Prostate gland (tissue), 2 donors: ENCODE measurements around the gene NOP16.

ENCODE experiments used
- CTCF ChIP-seq, 4 experiments: fragments of 200-600 bp in 2 of 4; fragments of 450-650 bp in 2 of 4; sonication (generic) in 2 of 4; IDR thresholded peaks; 1 replicate in 3 of 4; 2 replicates in 1 of 4; pipeline ENCODE4 v1.5.1; 2016 to 2019; ENCODE audit warnings: antibody characterized with exemption in 4 of 4, mild to moderate bottlenecking in 2 of 4, moderate library complexity in 2 of 4
- POLR2A ChIP-seq: fragments of 450-650 bp; IDR thresholded peaks from one replicate; pipeline ENCODE4 v1.6.1; 2016; ENCODE audit warnings: antibody characterized with exemption, mild to moderate bottlenecking
- POLR2AphosphoS5 ChIP-seq: sonication (generic); formaldehyde crosslinking; IDR thresholded peaks from one replicate; pipeline ENCODE4 v1.6.1; 2017; ENCODE audit warnings: antibody characterized with exemption

- TF ChIP-seq CTCF (IDR thresholded peaks at IDR 0.05) = no peak
- no peak for TF ChIP-seq POLR2A
- TF ChIP-seq POLR2AphosphoS5 = no peak
Observed at GRCh38 chr5:176408590-176408989, 20.2 kb upstream of the NOP16 start.
